ENCODE measurements around the gene B3GALT6.

B3GALT6 gene

DNA sequence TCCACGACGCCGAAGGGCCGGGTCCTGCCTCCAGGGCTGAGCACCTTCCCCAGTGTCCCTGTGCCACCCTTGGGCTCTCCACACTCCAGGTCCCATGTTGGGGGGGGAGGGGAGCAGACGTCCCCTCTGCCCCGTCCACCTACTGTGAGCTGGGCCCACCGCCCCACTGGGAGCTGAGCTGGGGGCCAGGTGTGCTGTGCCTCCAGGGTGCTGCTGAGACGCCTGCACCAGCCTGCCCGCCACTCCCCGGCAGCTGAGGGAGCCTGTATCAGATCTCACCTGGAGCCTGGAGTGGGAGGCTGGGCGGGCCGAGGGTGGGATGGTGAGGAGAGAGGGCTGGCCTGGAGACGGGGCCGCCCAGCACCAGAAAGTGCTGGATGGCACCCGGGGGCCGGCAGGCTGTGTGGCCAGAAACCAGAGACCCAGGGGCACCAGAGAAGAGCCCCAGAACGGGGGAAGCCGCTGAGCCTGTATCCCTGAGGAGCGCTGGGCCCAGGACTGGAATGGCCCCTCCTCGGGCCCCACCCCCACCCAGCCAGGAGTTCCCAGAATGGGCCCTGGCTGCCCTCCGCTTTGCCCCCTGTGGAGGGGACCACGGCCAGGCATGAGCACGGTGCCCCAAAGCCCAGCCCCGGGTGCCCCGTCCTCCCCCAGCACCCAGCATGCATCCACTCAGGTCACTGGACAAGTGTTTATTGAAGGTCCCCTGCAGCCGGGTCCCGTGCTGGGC lies 29.0 kb upstream of the B3GALT6 start:
- no peak for DNase-seq (ENCODE audit: low spot score)

DNA sequence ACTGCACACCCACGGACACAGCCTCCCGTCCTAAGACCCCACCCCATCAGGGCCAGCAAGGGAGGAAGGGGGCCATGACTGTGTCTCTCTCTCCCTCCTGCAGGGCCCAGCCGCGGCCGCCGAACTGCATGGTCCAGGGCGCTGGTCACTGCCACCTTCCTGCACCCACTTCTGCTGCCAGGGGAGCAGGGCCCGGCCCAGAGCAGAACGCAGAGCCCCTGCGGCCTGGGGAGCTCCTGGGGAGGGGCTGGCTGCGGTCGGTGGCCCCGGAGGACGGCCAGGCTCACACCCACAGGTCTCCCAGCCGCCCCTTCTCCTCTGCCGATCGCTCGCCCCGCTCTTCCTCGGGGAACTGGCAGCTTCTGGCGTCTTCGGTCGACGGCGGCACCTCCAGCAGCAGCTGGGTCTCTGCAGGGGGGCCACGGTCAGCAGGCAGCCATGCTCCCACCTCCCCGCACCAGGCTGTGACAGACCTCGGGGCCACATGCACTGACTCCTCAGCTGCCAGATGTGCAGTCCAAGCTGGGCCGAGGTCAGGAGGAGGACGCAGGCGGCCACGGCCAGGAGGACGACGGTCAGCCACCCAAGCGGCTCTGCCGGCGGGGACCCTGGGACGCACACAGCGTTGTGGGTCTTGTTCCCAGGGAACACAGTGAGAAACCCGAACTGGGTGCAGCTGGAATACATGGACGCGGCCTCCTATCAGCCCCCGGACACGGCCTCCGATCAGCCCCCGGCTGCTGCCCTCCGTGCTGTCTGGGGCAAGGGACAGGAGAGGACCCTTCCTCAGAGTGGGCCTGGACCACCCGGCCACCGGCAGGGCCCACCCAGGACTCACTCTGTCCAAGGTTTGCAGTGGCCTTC lies 28.2 kb upstream of the B3GALT6 start:
- DNase-seq (ENCODE audit: low spot score), result no peak

GRCh38 chr1:1204425-1204920 lies 27.6 kb upstream of the B3GALT6 start:
- DNase-seq (ENCODE audit: low spot score), result no peak

GRCh38 chr1:1204998-1205768 lies 26.9 kb upstream of the B3GALT6 start:
- DNase-seq (ENCODE audit: low spot score), result no peak

DNA sequence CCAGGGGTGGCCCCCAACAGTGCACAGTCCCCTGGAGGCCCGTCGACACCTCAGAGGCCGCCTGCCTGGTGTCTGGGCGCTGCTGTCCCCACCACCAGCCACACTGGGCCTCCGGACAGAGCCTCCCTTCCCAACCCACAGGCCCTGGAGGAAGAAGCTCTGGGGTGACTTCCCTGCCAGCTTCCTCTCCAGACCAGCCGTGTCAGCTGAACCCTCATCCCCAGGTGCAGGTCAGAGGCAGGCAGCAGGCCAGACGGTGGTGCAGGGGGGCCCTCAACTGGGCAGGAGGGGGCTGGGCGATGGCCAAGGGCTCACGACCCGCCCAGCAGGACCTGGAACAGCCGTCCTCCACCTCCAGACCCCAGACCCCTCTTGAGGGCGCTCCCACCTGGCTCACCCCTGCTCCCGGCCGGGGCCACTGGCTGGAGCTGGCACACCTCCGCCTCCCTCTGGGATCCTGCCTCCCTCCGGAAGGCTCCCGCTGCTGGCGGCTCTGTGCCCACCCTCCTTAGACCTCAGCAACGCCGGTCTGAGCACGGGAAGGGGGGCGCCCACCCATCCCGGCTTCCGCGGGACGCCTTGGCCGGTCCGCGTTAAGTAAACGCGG lies 26.2 kb upstream of the B3GALT6 start:
- DNase-seq (ENCODE audit: low spot score), result no peak

DNA sequence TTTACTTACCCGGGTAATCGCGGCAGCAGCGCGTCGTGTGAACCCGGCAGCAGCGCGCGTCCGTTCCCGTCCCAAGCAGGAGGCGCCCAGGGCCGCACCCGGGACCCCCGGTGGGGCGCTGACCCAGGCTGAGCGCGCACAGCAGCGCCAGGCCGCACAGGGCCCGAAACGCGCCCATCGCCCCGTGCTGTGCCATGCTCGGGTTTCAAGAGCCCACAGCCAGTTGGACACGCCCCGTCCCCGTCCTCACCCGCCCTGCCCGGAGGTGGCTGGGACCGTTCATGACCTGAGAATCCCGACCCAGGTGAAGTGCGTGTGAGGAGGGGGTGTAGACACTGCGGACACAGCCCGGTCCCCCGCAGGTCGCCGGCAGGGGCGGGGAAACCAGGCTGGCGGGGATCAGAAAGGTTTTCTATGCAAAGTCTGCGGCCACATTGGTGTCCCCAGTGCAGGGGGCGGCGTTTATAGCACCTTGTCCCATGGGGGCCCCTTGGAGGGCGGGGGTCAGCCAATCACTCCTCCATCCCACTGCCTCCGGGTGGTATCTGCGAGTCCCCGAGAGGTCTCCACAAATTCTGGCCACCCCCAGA lies 25.6 kb upstream of the B3GALT6 start, which contains the start of gene TNFRSF18:
Gene TNFRSF18, minus strand, starts transcription at position 217 of the 590 bp plus-strand sequence. Its CDS starts 21 bp downstream, at position 196.
- no peak for DNase-seq (ENCODE audit: low spot score)

- no peak for DNase-seq (ENCODE audit: low spot score)
These were observed 25.0 kb upstream of the B3GALT6 start for GRCh38 chr1:1206966-1207531.

GRCh38 chr1:1207571-1207892 lies 24.5 kb upstream of the B3GALT6 start:
- no peak for DNase-seq (ENCODE audit: low spot score)

DNA sequence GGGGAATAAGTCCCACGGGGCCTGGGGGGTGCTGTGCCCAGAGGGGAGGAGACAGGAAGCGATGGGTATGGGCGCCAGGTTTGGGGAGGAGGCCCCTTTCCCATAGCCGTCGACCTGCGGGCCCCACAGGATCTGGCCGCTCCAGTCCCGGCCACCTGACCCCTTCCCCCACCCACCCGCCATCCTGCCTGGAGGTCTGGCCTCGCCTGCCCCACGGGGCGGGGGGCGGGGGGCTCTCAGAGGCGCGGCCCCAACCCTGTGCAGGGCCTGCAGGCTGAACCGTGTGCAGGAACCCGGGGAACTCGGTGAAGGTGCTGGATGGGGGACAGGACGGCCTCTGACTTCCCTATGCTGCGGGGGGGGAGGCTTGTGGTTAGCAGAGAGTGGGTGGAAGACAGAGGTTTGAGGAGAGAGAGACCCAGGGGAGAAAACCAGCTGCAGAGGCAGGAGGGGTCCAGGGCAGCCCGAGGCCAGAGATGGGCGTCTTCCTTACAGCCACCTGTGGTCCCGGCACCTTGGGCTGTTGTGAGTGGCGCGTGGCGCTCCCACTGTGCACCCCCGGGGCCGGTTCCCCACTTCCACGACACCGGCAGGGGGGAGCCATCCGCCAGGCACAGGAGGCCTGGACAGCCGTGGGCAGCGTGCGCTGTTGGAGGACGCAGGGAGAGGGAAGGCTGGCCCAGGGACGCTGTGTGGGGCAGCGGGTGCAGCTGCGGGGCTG lies 23.2 kb upstream of the B3GALT6 start:
- DNase-seq (ENCODE audit: low spot score), result peak; percentile 56

DNA sequence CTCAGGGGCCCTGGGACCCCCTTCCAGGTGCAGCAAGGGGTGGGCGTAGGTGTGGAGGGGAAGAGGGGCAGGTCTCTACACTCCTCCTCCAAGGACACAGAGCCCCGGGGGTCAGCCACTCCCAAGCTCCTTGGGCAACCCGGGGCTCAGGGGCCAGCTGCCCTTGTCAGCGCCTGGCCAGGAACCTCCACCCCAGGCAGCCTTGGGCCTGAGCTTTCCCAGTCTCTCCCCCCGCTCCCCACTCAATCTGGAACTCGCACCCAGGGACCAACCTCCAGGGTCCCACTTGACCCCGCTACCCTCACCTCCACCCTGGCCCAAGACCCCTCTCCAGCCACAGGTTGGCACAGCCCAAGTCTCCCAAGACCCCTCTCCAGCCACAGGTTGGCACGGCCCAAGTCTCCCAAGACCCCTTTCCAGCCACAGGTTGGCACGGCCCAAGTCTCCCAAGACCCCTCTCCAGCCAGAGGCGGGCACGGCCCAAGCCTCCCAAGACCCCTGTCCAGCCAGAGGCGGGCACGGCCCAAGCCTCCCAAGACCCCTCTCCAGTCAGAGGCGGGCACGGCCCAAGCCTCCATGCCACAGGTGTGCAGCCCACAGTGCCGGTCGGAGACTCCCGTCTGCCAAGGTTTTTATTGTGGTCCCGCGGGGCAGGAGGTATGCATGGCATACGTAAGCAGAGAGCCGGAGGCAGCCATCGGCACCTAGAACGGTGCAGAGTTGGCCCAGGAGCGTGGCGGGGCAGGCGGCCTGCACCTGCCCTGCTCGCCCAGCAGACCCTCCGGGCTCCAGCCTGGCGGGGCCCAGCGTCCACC lies 21.1 kb upstream of the B3GALT6 start:
- no peak for DNase-seq (ENCODE audit: low spot score)

DNA sequence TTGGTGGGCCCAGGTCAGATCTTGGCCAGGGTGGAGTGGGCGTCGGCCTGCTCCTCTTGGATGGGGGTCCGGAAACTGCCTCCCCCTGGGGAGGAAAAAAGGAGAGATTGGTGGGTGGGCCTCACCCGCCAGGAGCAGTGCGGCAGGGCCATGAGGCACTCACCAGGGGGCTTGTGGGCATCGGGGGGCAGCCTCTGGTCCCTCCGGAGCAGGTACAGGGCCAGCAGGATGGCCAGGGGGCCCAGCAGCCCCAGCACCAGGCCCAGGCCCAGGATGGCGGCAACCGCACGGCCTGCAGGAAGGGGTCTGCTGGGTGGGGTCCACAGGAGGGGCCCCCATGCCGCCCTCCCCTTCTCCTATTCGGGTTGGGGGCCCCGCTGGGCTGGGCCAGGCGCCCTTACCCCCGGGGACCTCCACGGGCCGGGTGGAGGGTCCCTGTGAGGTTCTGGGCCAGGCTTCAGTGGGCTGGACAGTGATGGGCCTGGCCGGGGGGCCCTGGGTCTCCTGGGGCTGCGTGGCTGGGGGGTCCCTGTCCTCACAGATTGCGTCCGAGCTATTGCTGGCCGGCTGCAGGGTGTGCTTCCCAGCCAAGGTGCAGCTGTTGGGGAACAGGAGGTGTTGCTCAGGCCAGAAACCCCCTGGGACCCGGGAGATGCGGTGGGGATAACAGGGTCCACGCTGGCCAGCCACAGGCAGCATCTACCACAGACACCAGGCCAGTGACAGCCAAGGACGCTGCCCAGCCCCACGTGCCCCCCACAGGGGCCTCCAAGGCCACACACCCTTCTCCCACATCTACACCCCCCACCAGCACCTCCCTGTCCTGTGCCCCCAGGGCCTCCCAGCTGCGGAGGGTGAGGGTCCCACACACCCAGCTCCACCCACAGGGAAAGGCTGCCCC lies 20.2 kb upstream of the B3GALT6 start:
- DNase-seq (ENCODE audit: low spot score), result no peak

- no peak for DNase-seq (ENCODE audit: low spot score)
These were observed 19.2 kb upstream of the B3GALT6 start for GRCh38 chr1:1212780-1213344.

- no peak for DNase-seq (ENCODE audit: low spot score)
These were observed 18.4 kb upstream of the B3GALT6 start, which contains the start of gene TNFRSF4 for GRCh38 chr1:1213345-1214265. TNFRSF4 (minus strand) TSS chr1:1214153; CDS start chr1:1214127, 26 bp downstream.

DNA sequence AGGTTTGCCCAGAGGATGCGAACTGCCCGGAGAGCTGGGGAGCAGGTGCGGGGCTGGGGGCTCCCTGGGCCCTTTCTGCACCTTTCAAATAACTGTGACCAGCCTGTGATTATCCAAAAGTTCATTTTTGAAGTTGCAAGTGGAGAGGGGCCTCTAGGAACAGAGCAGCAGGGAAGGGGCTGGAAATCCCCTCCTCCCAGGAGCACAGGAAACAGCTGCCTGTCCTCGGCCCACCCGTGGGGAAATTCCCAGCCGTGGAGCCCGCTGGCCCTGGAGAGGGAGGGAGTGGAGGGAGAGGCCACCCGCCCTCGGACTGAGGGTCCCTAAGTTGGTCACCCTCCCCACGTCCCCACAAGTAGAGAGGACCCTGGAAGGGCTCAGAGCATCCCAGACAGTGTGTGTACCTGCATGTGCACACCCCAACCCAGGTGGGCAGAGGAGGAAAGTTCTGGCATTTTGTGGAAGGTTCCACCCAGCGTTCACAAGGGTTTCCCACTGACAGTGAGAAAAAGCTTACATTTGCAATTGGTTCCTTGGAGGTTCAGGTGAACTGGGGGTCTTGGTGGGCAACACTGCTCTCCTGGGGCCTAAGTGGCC lies 16.9 kb upstream of the B3GALT6 start:
- DNase-seq (ENCODE audit: low spot score), result no peak

- DNase-seq (ENCODE audit: low spot score), result no peak
These were observed 16.0 kb upstream of the B3GALT6 start for GRCh38 chr1:1215881-1216605.
